HFFc6 (cell line): ENCODE measurements around the gene FAM184B. TPM values are rescaled to one million over a fixed set of nuclear protein-coding genes. Genes with fewer than 3 reads are reported as not detected.

Source experiments
- DNase-seq: peaks from one replicate; pipeline ENCODE4 v3.0.0-alpha.2; 2018
- H3K27ac Mint-ChIP-seq: 2 replicates; pipeline ENCODE4 v1.8.0; 2020; ENCODE audit warnings: mild to moderate bottlenecking, mixed read lengths
- H3K27me3 Mint-ChIP-seq: 2 replicates; pipeline ENCODE4 v1.8.0; 2021; ENCODE audit warnings: mild to moderate bottlenecking, moderate library complexity, mixed read lengths; ENCODE audit not compliant: insufficient read depth
- H3K36me3 Mint-ChIP-seq: 2 replicates; pipeline ENCODE4 v1.8.0; 2021; ENCODE audit warnings: low read depth, mixed read lengths
- H3K4me1 Mint-ChIP-seq: 2 replicates; pipeline ENCODE4 v1.8.0; 2020; ENCODE audit warnings: low read depth, mixed read lengths
- H3K4me3 Mint-ChIP-seq: 2 replicates; pipeline ENCODE4 v1.8.0; 2020; ENCODE audit warnings: mild to moderate bottlenecking, moderate library complexity, mixed read lengths
- H3K9me3 Mint-ChIP-seq: 2 replicates; pipeline ENCODE4 v1.8.0; 2020; ENCODE audit warnings: mild to moderate bottlenecking, mixed read lengths
- total RNA-seq, 6 experiments: library from RNA; stranded (reverse); fragmentation: NEBNext Ultra II Directional; extraction: Animal tissue kit (Norgen Biotek cat#: 25700); gene quantifications; 2 replicates in 1 of 6; 3 replicates in 5 of 6; pipeline ENCODE4 v1.2.3, GENCODE V29; 2021
- TF ChIP-seq, protein P1 (sequence below): fragments of 200-600 bp; sonication (generic); IDR thresholded peaks from 2 replicates; pipeline ENCODE4 v1.5.0; 2021; ENCODE audit warnings: antibody characterized with exemption, mild to moderate bottlenecking

The FAM184B gene
- total RNA-seq, 6 experiments from 2014 or later = 0.02 to 0.05 TPM; not detected in 4

DNA sequence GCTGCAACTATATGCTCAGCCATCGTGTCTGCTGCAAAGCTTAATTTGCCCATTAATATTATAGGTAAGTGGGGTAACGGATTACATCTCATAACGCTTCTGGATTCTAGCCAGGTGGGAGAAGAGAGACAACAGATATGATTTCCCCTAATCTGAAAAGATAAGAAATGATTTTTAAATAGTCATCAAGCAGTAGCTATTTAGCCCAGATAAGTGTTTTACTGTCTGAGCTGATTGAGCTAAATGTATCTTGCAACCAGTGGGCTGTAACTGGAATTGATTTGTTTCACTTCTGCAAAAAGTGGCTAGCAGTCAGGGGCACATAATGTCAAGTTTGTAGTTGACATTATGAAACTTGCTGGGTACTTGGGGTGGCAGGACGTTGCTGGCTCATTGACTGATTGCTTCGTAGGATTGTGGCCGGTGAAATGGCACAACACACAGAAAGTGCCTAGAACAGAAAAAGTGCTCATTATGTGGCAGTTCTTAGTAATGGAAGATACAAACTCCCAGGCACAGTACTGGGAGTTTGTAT, 185.9 kb downstream of the FAM184B start:
- Mint-ChIP-seq H3K9me3 (no peaks in the 10 kb centered on the region), H3K4me3 (no peak overlapping the region), H3K27me3 (no peaks in the 10 kb centered on the region; the same call in 1 of the 2 replicates), H3K4me1 (no peaks in the 10 kb centered on the region), H3K27ac (no peak overlapping the region), H3K36me3 (peaks cover 5% of the 10 kb centered on the region)
- TF ChIP-seq, protein P1, sequence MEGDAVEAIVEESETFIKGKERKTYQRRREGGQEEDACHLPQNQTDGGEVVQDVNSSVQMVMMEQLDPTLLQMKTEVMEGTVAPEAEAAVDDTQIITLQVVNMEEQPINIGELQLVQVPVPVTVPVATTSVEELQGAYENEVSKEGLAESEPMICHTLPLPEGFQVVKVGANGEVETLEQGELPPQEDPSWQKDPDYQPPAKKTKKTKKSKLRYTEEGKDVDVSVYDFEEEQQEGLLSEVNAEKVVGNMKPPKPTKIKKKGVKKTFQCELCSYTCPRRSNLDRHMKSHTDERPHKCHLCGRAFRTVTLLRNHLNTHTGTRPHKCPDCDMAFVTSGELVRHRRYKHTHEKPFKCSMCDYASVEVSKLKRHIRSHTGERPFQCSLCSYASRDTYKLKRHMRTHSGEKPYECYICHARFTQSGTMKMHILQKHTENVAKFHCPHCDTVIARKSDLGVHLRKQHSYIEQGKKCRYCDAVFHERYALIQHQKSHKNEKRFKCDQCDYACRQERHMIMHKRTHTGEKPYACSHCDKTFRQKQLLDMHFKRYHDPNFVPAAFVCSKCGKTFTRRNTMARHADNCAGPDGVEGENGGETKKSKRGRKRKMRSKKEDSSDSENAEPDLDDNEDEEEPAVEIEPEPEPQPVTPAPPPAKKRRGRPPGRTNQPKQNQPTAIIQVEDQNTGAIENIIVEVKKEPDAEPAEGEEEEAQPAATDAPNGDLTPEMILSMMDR = no peak
- no peak for DNase-seq

DNA sequence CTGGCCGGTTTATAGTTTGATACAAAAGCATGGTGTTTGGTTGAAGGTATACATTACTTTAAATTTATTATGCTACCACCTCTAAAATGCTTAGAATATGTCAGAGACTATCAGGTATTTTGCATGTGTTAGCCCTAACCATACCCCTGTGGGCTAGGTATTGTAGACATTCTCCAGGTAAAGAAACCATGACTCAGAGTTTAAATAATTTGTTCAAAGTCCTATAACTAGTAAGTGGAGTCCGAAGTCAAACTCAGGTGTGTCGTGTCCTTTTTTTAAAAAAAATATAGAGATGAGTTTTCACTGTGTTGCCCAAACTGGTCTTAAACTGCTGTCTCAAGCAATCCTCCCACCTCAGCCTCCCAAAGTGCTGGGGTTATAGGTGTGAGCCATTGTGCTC, 192.1 kb downstream of the FAM184B start:
- no peak for DNase-seq
- no peak overlapping the region for H3K27ac Mint-ChIP-seq
- no peaks in the 10 kb centered on the region; the same call in none of the 2 replicates for H3K27me3 Mint-ChIP-seq
- no peaks in the 10 kb centered on the region for H3K4me1 Mint-ChIP-seq
- no peak overlapping the region for H3K4me3 Mint-ChIP-seq
- peaks cover 21% of the 10 kb centered on the region for H3K36me3 Mint-ChIP-seq
- TF ChIP-seq, protein P1 = no peak
- H3K9me3 Mint-ChIP-seq = no peaks in the 10 kb centered on the region

DNA sequence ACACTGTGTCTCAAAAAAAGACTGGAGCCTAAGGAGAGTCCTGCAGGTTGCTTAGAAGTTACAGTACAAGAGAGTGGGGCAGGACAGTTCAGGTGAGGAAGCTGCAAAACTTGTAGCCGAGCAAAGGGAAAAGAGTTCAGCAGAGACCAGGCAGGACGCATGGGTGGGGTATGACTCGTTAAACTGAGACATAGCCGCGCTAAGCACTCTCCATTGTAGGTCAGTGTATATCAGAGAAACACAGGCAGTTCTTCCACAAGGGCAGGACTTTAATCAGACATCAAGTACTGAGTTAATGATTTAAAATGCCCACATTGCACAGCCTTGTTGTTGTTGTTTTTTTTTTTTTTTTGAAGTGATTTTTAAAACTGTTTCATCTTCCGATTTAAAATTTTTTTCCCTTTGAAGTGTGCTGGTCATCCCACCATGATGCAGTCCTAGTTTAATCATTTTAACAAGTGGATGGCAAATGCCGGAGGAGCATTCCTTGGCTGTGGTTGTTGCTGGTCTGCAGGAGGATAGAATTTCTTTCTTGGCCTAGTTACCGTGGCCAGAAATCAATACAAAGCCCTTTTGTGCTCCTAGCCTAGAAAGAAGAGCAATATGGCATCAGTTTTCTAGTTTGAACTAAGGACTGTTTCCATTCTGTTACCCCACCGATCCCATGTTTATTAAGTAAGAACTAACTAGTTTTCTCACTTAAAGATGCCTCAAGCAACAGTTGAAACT, 194.2 kb downstream of the FAM184B start:
- Mint-ChIP-seq H3K27ac (no peak overlapping the region), H3K4me3 (no peak overlapping the region), H3K36me3 (peaks cover 21% of the 10 kb centered on the region), H3K9me3 (no peaks in the 10 kb centered on the region), H3K4me1 (no peaks in the 10 kb centered on the region), H3K27me3 (no peaks in the 10 kb centered on the region; the same call in none of the 2 replicates)
- TF ChIP-seq, protein P1 = no peak
- DNase-seq = no peak

DNA sequence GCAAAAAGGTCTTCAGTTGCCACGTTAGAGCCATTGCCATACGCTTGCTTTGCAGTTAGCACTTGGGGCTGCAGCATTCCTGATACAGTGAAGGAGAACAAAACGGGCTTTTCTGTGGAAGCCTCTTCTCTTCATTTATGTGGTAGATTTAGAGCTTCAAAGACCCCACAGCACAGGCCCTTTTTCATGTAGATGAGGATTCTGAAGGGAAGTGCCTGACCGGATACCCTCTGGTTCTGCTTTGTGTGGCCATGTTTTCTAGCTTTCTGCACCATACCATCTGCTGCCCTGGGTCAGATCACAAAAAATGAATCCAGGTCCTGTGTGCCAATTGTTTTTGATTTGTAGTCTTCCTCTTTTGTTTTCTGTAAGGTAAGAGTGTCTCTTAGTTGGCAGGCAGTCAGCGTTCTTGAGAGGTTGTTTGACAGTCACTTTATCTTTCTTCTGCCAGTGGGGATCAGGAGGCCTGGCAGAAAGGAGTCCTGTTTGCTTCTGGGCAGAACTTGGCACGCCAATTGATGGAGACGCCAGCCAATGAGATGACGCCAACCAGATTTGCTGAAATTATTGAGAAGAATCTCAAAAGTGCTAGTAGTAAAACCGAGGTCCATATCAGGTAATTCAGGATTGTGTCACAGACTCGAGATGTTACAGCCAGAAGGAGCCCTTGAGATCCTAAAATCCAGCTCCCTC, 196.8 kb downstream of the FAM184B start:
- DNase-seq = no peak
- Mint-ChIP-seq H3K4me1 (no peaks in the 10 kb centered on the region), H3K9me3 (no peaks in the 10 kb centered on the region), H3K27ac (no peak overlapping the region), H3K27me3 (no peaks in the 10 kb centered on the region; the same call in 1 of the 2 replicates), H3K36me3 (peaks cover 25% of the 10 kb centered on the region), H3K4me3 (no peak overlapping the region)
- TF ChIP-seq, protein P1 = no peak

DNA sequence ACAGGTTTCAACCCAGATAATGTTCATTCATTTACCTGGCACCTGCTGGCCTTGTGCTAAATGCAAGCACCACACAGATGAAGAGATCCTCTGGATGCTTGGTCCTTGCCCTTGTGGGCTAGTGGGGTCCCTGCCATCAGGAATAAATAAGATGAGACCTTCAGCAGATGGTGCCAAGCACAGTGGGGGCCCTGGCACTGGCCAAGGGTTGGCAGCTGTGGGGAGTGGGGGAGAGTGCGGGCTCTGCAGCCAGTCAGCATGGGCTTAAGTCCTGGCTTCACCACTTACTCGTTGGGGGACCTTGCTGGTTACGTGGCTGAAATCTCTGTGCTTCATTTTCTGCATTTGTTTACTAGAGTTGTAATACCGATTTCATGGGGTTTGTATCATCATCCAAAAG, 197.5 kb downstream of the FAM184B start:
- H3K36me3 Mint-ChIP-seq = peaks cover 25% of the 10 kb centered on the region
- peaks cover 2% of the 10 kb centered on the region for H3K4me1 Mint-ChIP-seq
- H3K4me3 Mint-ChIP-seq = no peak overlapping the region
- DNase-seq = no peak
- H3K9me3 Mint-ChIP-seq = no peaks in the 10 kb centered on the region
- H3K27me3 Mint-ChIP-seq = no peaks in the 10 kb centered on the region; the same call in 1 of the 2 replicates
- TF ChIP-seq, protein P1 = no peak
- no peak overlapping the region for H3K27ac Mint-ChIP-seq
